H54 (cell line): ENCODE results near the gene EXOC2.

Experiments
- DNase-seq: peaks from one replicate; pipeline ENCODE4 v3.0.0; 2011; ENCODE audit warnings: low spot score, mixed read lengths; ENCODE audit not compliant: insufficient read length
- FAIRE-seq: peaks from 3 replicates; lab custom pipeline; 2011; peaks lifted over from hg19 to GRCh38; lab: Jason Lieb, UNC
- POLR2A ChIP-seq: IDR thresholded peaks from 2 replicates; pipeline ENCODE4 v1.6.1; 2011; ENCODE audit warnings: low read depth, mild to moderate bottlenecking, low read length

The EXOC2 gene

GRCh38 chr6:498795-499231, 194.1 kb downstream of the EXOC2 start:
- no peak for TF ChIP-seq POLR2A
- no peak for FAIRE-seq

GRCh38 chr6:497258-497657, 195.7 kb downstream of the EXOC2 start:
- FAIRE-seq (no peak), DNase-seq (no peak)
- TF ChIP-seq POLR2A = no peak

More at GRCh38 chr6:498795-499231, 194.1 kb downstream of the EXOC2 start:
- no peak for DNase-seq

GRCh38 chr6:496649-497048, 196.3 kb downstream of the EXOC2 start:
- TF ChIP-seq POLR2A = no peak
- DNase-seq (no peak), FAIRE-seq (no peak)

- DNase-seq (no peak), FAIRE-seq (no peak)
These were observed 198.5 kb downstream of the EXOC2 start for GRCh38 chr6:494394-494793.

GRCh38 chr6:493840-494239, 199.1 kb downstream of the EXOC2 start:
- DNase-seq (no peak), FAIRE-seq (no peak)
- TF ChIP-seq POLR2A = no peak

More at GRCh38 chr6:494394-494793, 198.5 kb downstream of the EXOC2 start:
- TF ChIP-seq POLR2A = no peak

GRCh38 chr6:492816-493414, 200.0 kb downstream of the EXOC2 start:
- no peak for FAIRE-seq
- no peak for TF ChIP-seq POLR2A
- no peak for DNase-seq

- FAIRE-seq = no peak
- DNase-seq = no peak
- no peak for TF ChIP-seq POLR2A
These were observed 200.8 kb downstream of the EXOC2 start for GRCh38 chr6:492178-492577.

- DNase-seq (no peak), FAIRE-seq (no peak)
- TF ChIP-seq POLR2A = no peak
These were observed 201.7 kb downstream of the EXOC2 start for GRCh38 chr6:491233-491632.

GRCh38 chr6:490251-491037, 202.5 kb downstream of the EXOC2 start:
- DNase-seq = no peak
- TF ChIP-seq POLR2A = no peak
- FAIRE-seq = no peak

GRCh38 chr6:489762-490161, 203.2 kb downstream of the EXOC2 start:
- no peak for TF ChIP-seq POLR2A
- FAIRE-seq (no peak), DNase-seq (no peak)

- FAIRE-seq = no peak
- DNase-seq = no peak
- TF ChIP-seq POLR2A = no peak
These were observed 203.9 kb downstream of the EXOC2 start for GRCh38 chr6:489001-489400.

- no peak for DNase-seq
- no peak for TF ChIP-seq POLR2A
- no peak for FAIRE-seq
These were observed 205.0 kb downstream of the EXOC2 start for GRCh38 chr6:487956-488355.

- FAIRE-seq = no peak
- DNase-seq = no peak
- no peak for TF ChIP-seq POLR2A
These were observed 207.2 kb downstream of the EXOC2 start for GRCh38 chr6:485655-486170.

- no peak for FAIRE-seq
- TF ChIP-seq POLR2A = no peak
- DNase-seq = no peak
These were observed 208.2 kb downstream of the EXOC2 start for GRCh38 chr6:484746-485145.
